ENCODE data around the gene PPARA. TPM values are rescaled to one million over a fixed set of nuclear protein-coding genes. Genes with fewer than 3 reads are reported as not detected.
"Not testable (repeated sequence)": the region's sequence is repeated elsewhere in the genome, so short reads cannot be mapped to it uniquely, and the experiment has no call there.

The PPARA gene
- total RNA-seq, 2 experiments from 2014 or later = 6.2 to 8.9 TPM

GRCh38 chr22:46185283-46185682 lies 35.0 kb downstream of the PPARA start:
- H3K4me1 Mint-ChIP-seq = no peaks in the 10 kb centered on the region
- ATAC-seq (no peak), DNase-seq (no peak)
- H3K27ac Mint-ChIP-seq = no peak overlapping the region
- ChIA-PET POLR2A (interaction anchor here (0.6 kb wide), 1 partner anchor 9 kb away, joined by 5 read pairs; no protein-coding TSS in a partner anchor), CTCF (no interaction called here)
- no peaks in the 10 kb centered on the region for H3K27me3 Mint-ChIP-seq
- H3K9me3 Mint-ChIP-seq (ENCODE audit: low read depth) = peaks cover 10% of the 10 kb centered on the region
- intact Hi-C loops (cut with DNase I, micrococcal nuclease) = no loop called here
- H3K36me3 Mint-ChIP-seq (ENCODE audit: low read depth) = peaks cover 27% of the 10 kb centered on the region
- no peak overlapping the region for H3K4me3 Mint-ChIP-seq

- DNase-seq (no peak), ATAC-seq (no peak)
- intact Hi-C loops (cut with DNase I, micrococcal nuclease) = no loop called here
- CTCF ChIA-PET = no interaction called here
- Mint-ChIP-seq H3K27me3 (no peaks in the 10 kb centered on the region), H3K4me3 (no peak overlapping the region), H3K36me3 (ENCODE audit: low read depth) (peaks cover 16% of the 10 kb centered on the region), H3K27ac (no peak overlapping the region), H3K4me1 (no peaks in the 10 kb centered on the region), H3K9me3 (ENCODE audit: low read depth) (no peaks in the 10 kb centered on the region)
- POLR2A ChIA-PET = no interaction called here
Observed at GRCh38 chr22:46187862-46188261, 37.5 kb downstream of the PPARA start.

GRCh38 chr22:46192210-46192993 lies 42.1 kb downstream of the PPARA start:
- H3K27me3 Mint-ChIP-seq = no peaks in the 10 kb centered on the region
- no peak overlapping the region for H3K4me3 Mint-ChIP-seq
- POLR2A ChIA-PET = no interaction called here
- H3K9me3 Mint-ChIP-seq (ENCODE audit: low read depth) = no peaks in the 10 kb centered on the region
- intact Hi-C loops (cut with DNase I, micrococcal nuclease) = no loop called here
- H3K36me3 Mint-ChIP-seq (ENCODE audit: low read depth) = peaks cover 5% of the 10 kb centered on the region
- CTCF ChIA-PET = no interaction called here
- DNase-seq (no peak), ATAC-seq (no peak)
- no peak overlapping the region for H3K27ac Mint-ChIP-seq
- no peaks in the 10 kb centered on the region for H3K4me1 Mint-ChIP-seq

GRCh38 chr22:46193898-46194310 lies 43.6 kb downstream of the PPARA start:
- H3K9me3 Mint-ChIP-seq (ENCODE audit: low read depth) = no peaks in the 10 kb centered on the region
- POLR2A ChIA-PET = no interaction called here
- intact Hi-C loops (cut with DNase I, micrococcal nuclease) = no loop called here

GRCh38 chr22:46195487-46196165 lies 45.3 kb downstream of the PPARA start:
- Mint-ChIP-seq H3K4me1 (no peaks in the 10 kb centered on the region), H3K9me3 (ENCODE audit: low read depth) (no peaks in the 10 kb centered on the region), H3K4me3 (no peak overlapping the region), H3K27ac (no peak overlapping the region), H3K36me3 (ENCODE audit: low read depth) (peaks cover 5% of the 10 kb centered on the region), H3K27me3 (no peaks in the 10 kb centered on the region)
- intact Hi-C loops (cut with DNase I, micrococcal nuclease) = no loop called here
- POLR2A ChIA-PET = no interaction called here
- ATAC-seq = no peak
- CTCF ChIA-PET = no interaction called here
- no peak for DNase-seq

More at GRCh38 chr22:46193898-46194310, 43.6 kb downstream of the PPARA start:
- no peaks in the 10 kb centered on the region for H3K27me3 Mint-ChIP-seq
- CTCF ChIA-PET = no interaction called here
- H3K4me1 Mint-ChIP-seq = no peaks in the 10 kb centered on the region
- no peak for ATAC-seq
- H3K27ac Mint-ChIP-seq = no peak overlapping the region
- no peak for DNase-seq
- no peak overlapping the region for H3K4me3 Mint-ChIP-seq
- H3K36me3 Mint-ChIP-seq (ENCODE audit: low read depth) = peaks cover 5% of the 10 kb centered on the region

GRCh38 chr22:46196278-46196677 lies 46.0 kb downstream of the PPARA start:
- ATAC-seq (no peak), DNase-seq (no peak)
- CTCF ChIA-PET = no interaction called here
- Mint-ChIP-seq H3K27me3 (no peaks in the 10 kb centered on the region), H3K36me3 (ENCODE audit: low read depth) (peaks cover 5% of the 10 kb centered on the region), H3K27ac (no peak overlapping the region), H3K4me1 (no peaks in the 10 kb centered on the region), H3K9me3 (ENCODE audit: low read depth) (no peaks in the 10 kb centered on the region), H3K4me3 (no peak overlapping the region)
- POLR2A ChIA-PET = no interaction called here
- intact Hi-C loops (cut with DNase I, micrococcal nuclease) = no loop called here

- H3K36me3 Mint-ChIP-seq (ENCODE audit: low read depth) = peaks cover 2% of the 10 kb centered on the region
- H3K4me1 Mint-ChIP-seq = no peaks in the 10 kb centered on the region
- no peak overlapping the region for H3K4me3 Mint-ChIP-seq
- H3K27ac Mint-ChIP-seq = no peak overlapping the region
- ChIA-PET CTCF (interaction anchor here (0.7 kb wide), 1 partner anchor 81 kb away, joined by 3 read pairs; no protein-coding TSS in a partner anchor), POLR2A (no interaction called here)
- intact Hi-C loops (cut with DNase I, micrococcal nuclease) = no loop called here
- H3K27me3 Mint-ChIP-seq = no peaks in the 10 kb centered on the region
- DNase-seq (no peak), ATAC-seq (no peak)
- H3K9me3 Mint-ChIP-seq (ENCODE audit: low read depth) = no peaks in the 10 kb centered on the region
Observed at GRCh38 chr22:46198274-46198673, 47.9 kb downstream of the PPARA start.

- H3K27ac Mint-ChIP-seq; H3K36me3 Mint-ChIP-seq (ENCODE audit: low read depth); ATAC-seq; H3K9me3 Mint-ChIP-seq (ENCODE audit: low read depth); H3K4me3 Mint-ChIP-seq; H3K27me3 Mint-ChIP-seq; DNase-seq; intact Hi-C loops (cut with DNase I, micrococcal nuclease); H3K4me1 Mint-ChIP-seq; POLR2A ChIA-PET: not testable (repeated sequence)
- CTCF ChIA-PET = interaction anchor here (0.6 kb wide), 1 partner anchor 77 kb away, joined by 3 read pairs; no protein-coding TSS in a partner anchor
Observed at GRCh38 chr22:46198806-46199205, 48.5 kb downstream of the PPARA start.

- POLR2A ChIA-PET = no interaction called here
- ATAC-seq = no peak
- peaks cover 13% of the 10 kb centered on the region for H3K36me3 Mint-ChIP-seq (ENCODE audit: low read depth)
- CTCF ChIA-PET = no interaction called here
- no peak overlapping the region for H3K27ac Mint-ChIP-seq
- peaks cover 3% of the 10 kb centered on the region for H3K9me3 Mint-ChIP-seq (ENCODE audit: low read depth)
- no peaks in the 10 kb centered on the region for H3K4me1 Mint-ChIP-seq
- intact Hi-C loops (cut with DNase I, micrococcal nuclease) = no loop called here
- no peaks in the 10 kb centered on the region for H3K27me3 Mint-ChIP-seq
- DNase-seq = no peak
- H3K4me3 Mint-ChIP-seq = no peak overlapping the region
Observed at GRCh38 chr22:46201059-46201757, 50.9 kb downstream of the PPARA start.

GRCh38 chr22:46202897-46203600 lies 52.7 kb downstream of the PPARA start:
- DNase-seq = no peak
- Mint-ChIP-seq H3K36me3 (ENCODE audit: low read depth) (peaks cover 15% of the 10 kb centered on the region), H3K27ac (no peak overlapping the region), H3K9me3 (ENCODE audit: low read depth) (peaks cover 3% of the 10 kb centered on the region), H3K4me3 (no peak overlapping the region), H3K4me1 (no peaks in the 10 kb centered on the region), H3K27me3 (no peaks in the 10 kb centered on the region)
- intact Hi-C loops (cut with DNase I, micrococcal nuclease) = no loop called here
- ChIA-PET POLR2A (no interaction called here), CTCF (no interaction called here)
- no peak for ATAC-seq

GRCh38 chr22:46203601-46203980 lies 53.3 kb downstream of the PPARA start:
- H3K27ac Mint-ChIP-seq = no peak overlapping the region
- ATAC-seq (no peak), DNase-seq (no peak)
- H3K27me3 Mint-ChIP-seq = no peaks in the 10 kb centered on the region
- H3K4me1 Mint-ChIP-seq = no peaks in the 10 kb centered on the region
- intact Hi-C loops (cut with DNase I, micrococcal nuclease) = no loop called here
- ChIA-PET POLR2A (no interaction called here), CTCF (no interaction called here)
- peaks cover 19% of the 10 kb centered on the region for H3K36me3 Mint-ChIP-seq (ENCODE audit: low read depth)
- H3K4me3 Mint-ChIP-seq = no peak overlapping the region
- H3K9me3 Mint-ChIP-seq (ENCODE audit: low read depth) = peaks cover 5% of the 10 kb centered on the region
